Activated CD4-positive, alpha-beta T cell treated with anti-CD3 and anti-CD28 coated beads, Interleukin-2, amount 50 U/mL, for 48 hours (primary cell): ENCODE results near the gene KAT6B.
"Not testable (repeated sequence)": the region's sequence is repeated elsewhere in the genome, so short reads cannot be mapped to it uniquely, and the experiment has no call there.

ENCODE experiments used
- DNase-seq, 2 experiments: peaks; one replicate each; pipeline ENCODE4 v3.0.0-alpha.2; 2020

KAT6B gene

GRCh38 chr10:74826142-74827044 lies at the start of gene KAT6B:
KAT6B (plus strand) TSS chr10:74826600; CDS start chr10:74842858, 16,258 bp downstream.
- peak; percentile 100 for DNase-seq

GRCh38 chr10:74778436-74779094 lies 47.8 kb upstream of the KAT6B start:
- DNase-seq: no peak

- DNase-seq: not testable (repeated sequence)
Measured at GRCh38 chr10:74781870-74782269, 44.5 kb upstream of the KAT6B start.

GRCh38 chr10:74784462-74784861 lies 41.9 kb upstream of the KAT6B start:
- DNase-seq: no peak

GRCh38 chr10:74786126-74786525 lies 40.3 kb upstream of the KAT6B start:
- DNase-seq: no peak

- no peak for DNase-seq
Measured at GRCh38 chr10:74787457-74787856, 38.9 kb upstream of the KAT6B start.

- not testable (repeated sequence) for DNase-seq
Measured at GRCh38 chr10:74791979-74792378, 34.4 kb upstream of the KAT6B start.

GRCh38 chr10:74792726-74793125 lies 33.7 kb upstream of the KAT6B start:
- DNase-seq: no peak

- DNase-seq: not testable (repeated sequence)
Measured at GRCh38 chr10:74793240-74793639, 33.2 kb upstream of the KAT6B start.

- no peak for DNase-seq
Measured at GRCh38 chr10:74794531-74794930, 31.9 kb upstream of the KAT6B start.

GRCh38 chr10:74797550-74797949 lies 28.9 kb upstream of the KAT6B start:
- no peak for DNase-seq

GRCh38 chr10:74799721-74800221 lies 26.6 kb upstream of the KAT6B start:
- peak; percentile 23 to 53 for DNase-seq

- DNase-seq: no peak
Measured at GRCh38 chr10:74801447-74801846, 25.0 kb upstream of the KAT6B start.

GRCh38 chr10:74808501-74808900 lies 17.9 kb upstream of the KAT6B start:
- no peak for DNase-seq

- no peak for DNase-seq
Measured at GRCh38 chr10:74810087-74810486, 16.3 kb upstream of the KAT6B start.

- no peak for DNase-seq
Measured at GRCh38 chr10:74813381-74814259, 12.8 kb upstream of the KAT6B start.

- DNase-seq: no peak
Measured at GRCh38 chr10:74814797-74815196, 11.6 kb upstream of the KAT6B start.

GRCh38 chr10:74816824-74817498 lies 9.4 kb upstream of the KAT6B start:
- no peak for DNase-seq

GRCh38 chr10:74821501-74821900 lies 4.9 kb upstream of the KAT6B start:
- no peak for DNase-seq

GRCh38 chr10:74822101-74822500 lies 4.3 kb upstream of the KAT6B start:
- DNase-seq: no peak

- DNase-seq: no peak
Measured at GRCh38 chr10:74822521-74823089, 3.8 kb upstream of the KAT6B start.

- DNase-seq: no peak
Measured at GRCh38 chr10:74823791-74824183, 2.6 kb upstream of the KAT6B start.
